HepG2 (cell line): ENCODE results near the gene EPHA1. TPM values are rescaled to one million over a fixed set of nuclear protein-coding genes. Genes with fewer than 3 reads are reported as not detected.

Experiments
- ARID4A ChIP-seq: sonication (generic); formaldehyde crosslinking; IDR thresholded peaks from 2 replicates; pipeline ENCODE4 v1.5.0; 2020; ENCODE audit warnings: mild to moderate bottlenecking, missing genetic modification reagents, borderline replicate concordance
- ATF7-NPFF ChIP-seq: sonication (generic); formaldehyde crosslinking; IDR thresholded peaks from 2 replicates; pipeline ENCODE4 v1.8.1; 2023; ENCODE audit warnings: mild to moderate bottlenecking, low read depth, missing genetic modification reagents, moderate library complexity
- ETV5 ChIP-seq: IDR thresholded peaks from 2 replicates; pipeline ENCODE4 v1.6.1; 2018; ENCODE audit warnings: missing biosample characterization, missing genetic modification reagents, inconsistent platforms, borderline replicate concordance
- NPAS2 ChIP-seq: sonication (generic); formaldehyde crosslinking; IDR thresholded peaks from 2 replicates; pipeline ENCODE4 v1.8.0; 2022; ENCODE audit warnings: mild to moderate bottlenecking, missing genetic modification reagents, borderline replicate concordance
- PCBP2 ChIP-seq: fragments of 200-400 bp; formaldehyde crosslinking; optimal IDR thresholded peaks from 2 replicates; pipeline ENCODE3; 2018; ENCODE audit warnings: low read length, low read depth; ENCODE audit not compliant: poor library complexity, severe bottlenecking
- RFX1 ChIP-seq: fragments of 450-650 bp; IDR thresholded peaks from 2 replicates; pipeline ENCODE4 v1.6.1; 2017
- ZBTB40 ChIP-seq, 2 experiments: fragments of 450-650 bp in 1 of 2; sonication (generic) in 1 of 2; formaldehyde crosslinking in 1 of 2; IDR thresholded peaks; 2 replicates each; pipeline versions ENCODE4 v1.6.1 to v1.8.0; 2016 to 2022; ENCODE audit warnings: antibody characterized with exemption in 1 of 2, mild to moderate bottlenecking in 1 of 2, missing genetic modification reagents in 1 of 2
- ZFP90 ChIP-seq: sonication (generic); formaldehyde crosslinking; IDR thresholded peaks from 2 replicates; pipeline ENCODE4 v1.8.0; 2022; ENCODE audit warnings: missing genetic modification reagents, mild to moderate bottlenecking, inconsistent platforms, borderline replicate concordance
- ZNF577 ChIP-seq: sonication (generic); formaldehyde crosslinking; IDR thresholded peaks from 2 replicates; pipeline ENCODE4 v1.4.0; 2020; ENCODE audit warnings: mild to moderate bottlenecking, low read depth, missing genetic modification reagents, borderline replicate concordance
- ZNF770 ChIP-seq: sonication (generic); formaldehyde crosslinking; IDR thresholded peaks from 2 replicates; pipeline ENCODE4 v1.5.0; 2020; ENCODE audit warnings: mild to moderate bottlenecking, missing genetic modification reagents
- ZNF883 ChIP-seq: sonication (generic); formaldehyde crosslinking; IDR thresholded peaks from 2 replicates; pipeline ENCODE4 v1.5.1; 2020; ENCODE audit warnings: mild to moderate bottlenecking, missing genetic modification reagents; ENCODE audit errors: not compliant biosample characterization
- polyA plus RNA-seq, 8 experiments: library from polyadenylated mRNA; depleted of rRNA in 3 of 8; stranded (reverse) in 7 of 8; unstranded in 1 of 8; fragments of >200 nt; fragmentation: Illumina TruSeq in 4 of 8; extraction: Trizol in 4 of 8; gene quantifications; 2 replicates each; pipeline versions ENCODE4 v1.2.1 to v1.2.3, GENCODE V29; 2011 to 2016; ENCODE audit warnings: low read depth in 4 of 8, missing spikeins in 1 of 8, mixed read lengths in 1 of 8; ENCODE audit not compliant: insufficient read depth in 1 of 8
- total RNA-seq, 5 experiments: library from RNA; depleted of rRNA; stranded (reverse); fragments of >200 nt; fragmentation: Illumina TruSeq; extraction: Trizol; gene quantifications; 2 replicates each; pipeline ENCODE4 v1.2.3, GENCODE V29; 2016; ENCODE audit warnings: low read depth in 1 of 5

EPHA1 gene
- total and polyA plus RNA-seq, 2 of the 13 experiments (the other 11 are each of a cell fraction or from before 2014, with no cell fraction given), result 4.6 to 17.1 TPM

GRCh38 chr7:143393267-143394041, 15.2 kb downstream of the EPHA1 start (continued):
- peak; percentile 39 for TF ChIP-seq ZNF883
- peak; percentile 14; the same call in 1 of the 2 replicates for TF ChIP-seq ETV5
- TF ChIP-seq RFX1, result no peak
- no peak for TF ChIP-seq ZNF770 (CRISPR knock-in tag)
- TF ChIP-seq ZNF577, result no peak
- TF ChIP-seq ATF7-NPFF (CRISPR knock-in tag), result no peak
- no peak for TF ChIP-seq ZBTB40 (IDR thresholded peaks at IDR 0.05)
- TF ChIP-seq ZBTB40 (CRISPR knock-in tag; IDR thresholded peaks at IDR 0.05), result no peak
- no peak for TF ChIP-seq ZFP90 (CRISPR knock-in tag)
- no peak for TF ChIP-seq NPAS2 (CRISPR knock-in tag)
- no peak for TF ChIP-seq PCBP2
- peak; percentile 58; the same call in 1 of the 2 replicates for TF ChIP-seq ARID4A
